ENCODE data around the gene CHCHD6. TPM values are rescaled to one million over a fixed set of nuclear protein-coding genes. Genes with fewer than 3 reads are reported as not detected.

The CHCHD6 gene
- total and polyA plus RNA-seq, 2 donors (not counting 3 experiments of a cell fraction or from before 2014, with no cell fraction given) = 8.4 to 10.1 TPM

- no peak overlapping the region for H3K27ac ChIP-seq (ENCODE audit: insufficient read depth, low read depth, low read length)
- DNase-seq (ENCODE audit: low read depth, low spot score) (peak; percentile 39), FAIRE-seq (peak; percentile 59)
- H3K9ac ChIP-seq (replicated peaks; ENCODE audit: extremely low read depth, insufficient read depth, low read length) = no peak overlapping the region
- POLR2A ChIA-PET = no interaction called here
- BruUV-seq (replicated peaks) = no TSS peak
- H2AFZ ChIP-seq (ENCODE audit: low read depth, low read length) = no peak overlapping the region
- H3K36me3 ChIP-seq (ENCODE audit: control insufficient read depth in 2 of 2, extremely low read depth in 1 of 2, insufficient read depth in 2 of 2, low read length in 2 of 2) = no peaks in the 10 kb centered on the region
- dilution Hi-C loops (cut with MboI; ENCODE audit: extremely low pct_ligation_motif_present, low sequenced_read_pairs) (no loop called here), intact Hi-C loops (cut with micrococcal nuclease) (no loop called here)
- H3K27me3 ChIP-seq (ENCODE audit: control insufficient read depth in 2 of 2, insufficient read depth in 2 of 2, low read length in 2 of 2) = peaks cover 2 to 7% of the 10 kb centered on the region in 2 experiments
- H3K4me1 ChIP-seq (ENCODE audit: control insufficient read depth, extremely low read depth, insufficient read depth, low read length) = peaks cover 2% of the 10 kb centered on the region
- H4K20me1 ChIP-seq (replicated peaks; ENCODE audit: control insufficient read depth, extremely low read depth, insufficient read depth, low read length) = no peaks in the 10 kb centered on the region
- H3K4me2 ChIP-seq (ENCODE audit: insufficient read depth, low read length) = no peak overlapping the region
- TF ChIP-seq CTCF (IDR thresholded peaks at IDR 0.05; ENCODE audit: extremely low read depth in 1 of 2, insufficient read depth in 1 of 2, low read depth in 1 of 2, low read length in 2 of 2) (peak in 1 of 2 donors; percentile 21), POLR2A (IDR thresholded peaks at IDR 0.05; ENCODE audit: low read depth, low read length) (no peak)
- H3K4me3 ChIP-seq (replicated peaks in 1 of 3; ENCODE audit: insufficient read depth in 1 of 3, low read depth in 1 of 3, low read length in 3 of 3) = no peak overlapping the region
- no peaks in the 10 kb centered on the region for H3K79me2 ChIP-seq (ENCODE audit: control insufficient read depth, insufficient read depth, low read length)
- H3K9me1 ChIP-seq (replicated peaks; ENCODE audit: control insufficient read depth, extremely low read depth, insufficient read depth, low read length) = no peaks in the 10 kb centered on the region
- H3K9me3 ChIP-seq (replicated peaks; ENCODE audit: control insufficient read depth, insufficient read depth, low read length) = no peaks in the 10 kb centered on the region
- CTCF ChIA-PET = interaction anchor here (0.6 to 2.8 kb wide), 3 partner anchors 8 to 17 kb away, joined by 3 to 12 read pairs (median 4); no protein-coding TSS in a partner anchor
These were observed 235.3 kb downstream of the CHCHD6 start for GRCh38 chr3:126939338-126939718.

GRCh38 chr3:126939733-126940132, 235.7 kb downstream of the CHCHD6 start:
- no peaks in the 10 kb centered on the region for H3K36me3 ChIP-seq (ENCODE audit: control insufficient read depth in 2 of 2, extremely low read depth in 1 of 2, insufficient read depth in 2 of 2, low read length in 2 of 2)
- no peak overlapping the region for H3K4me2 ChIP-seq (ENCODE audit: insufficient read depth, low read length)
- H3K27me3 ChIP-seq (ENCODE audit: control insufficient read depth in 2 of 2, insufficient read depth in 2 of 2, low read length in 2 of 2) = peaks cover 2 to 7% of the 10 kb centered on the region in 2 experiments
- BruUV-seq (replicated peaks) = no TSS peak
- POLR2A ChIA-PET = no interaction called here
- H3K27ac ChIP-seq (ENCODE audit: insufficient read depth, low read depth, low read length) = no peak overlapping the region
- no peak overlapping the region for H3K9ac ChIP-seq (replicated peaks; ENCODE audit: extremely low read depth, insufficient read depth, low read length)
- H3K4me1 ChIP-seq (ENCODE audit: control insufficient read depth, extremely low read depth, insufficient read depth, low read length) = peaks cover 2% of the 10 kb centered on the region
- no peaks in the 10 kb centered on the region for H3K9me3 ChIP-seq (replicated peaks; ENCODE audit: control insufficient read depth, insufficient read depth, low read length)
- no peaks in the 10 kb centered on the region for H3K9me1 ChIP-seq (replicated peaks; ENCODE audit: control insufficient read depth, extremely low read depth, insufficient read depth, low read length)
- no peaks in the 10 kb centered on the region for H4K20me1 ChIP-seq (replicated peaks; ENCODE audit: control insufficient read depth, extremely low read depth, insufficient read depth, low read length)
- H3K4me3 ChIP-seq (replicated peaks in 1 of 3; ENCODE audit: insufficient read depth in 1 of 3, low read depth in 1 of 3, low read length in 3 of 3) = no peak overlapping the region
- dilution Hi-C loops (cut with MboI; ENCODE audit: extremely low pct_ligation_motif_present, low sequenced_read_pairs) = no loop called here
- no peak overlapping the region for H2AFZ ChIP-seq (ENCODE audit: low read depth, low read length)
- CTCF ChIA-PET = no interaction called here
- intact Hi-C loops (cut with micrococcal nuclease) = no loop called here
- no peak for FAIRE-seq
- DNase-seq (ENCODE audit: low read depth, low spot score) = no peak
- TF ChIP-seq POLR2A (IDR thresholded peaks at IDR 0.05; ENCODE audit: low read depth, low read length) (no peak), MYC (IDR thresholded peaks at IDR 0.05; ENCODE audit: low read depth, low read length) (no peak), MAX (IDR thresholded peaks at IDR 0.05; ENCODE audit: insufficient read depth, insufficient read length) (no peak), FOS (IDR thresholded peaks at IDR 0.05; ENCODE audit: borderline replicate concordance, insufficient read depth, low read length) (no peak), JUN (IDR thresholded peaks at IDR 0.05; ENCODE audit: borderline replicate concordance, insufficient read depth, insufficient read length, low read depth) (no peak), POLR2AphosphoS5 (IDR thresholded peaks at IDR 0.05; ENCODE audit: insufficient read depth, low read depth, low read length) (no peak), CTCF (IDR thresholded peaks at IDR 0.05; ENCODE audit: extremely low read depth in 1 of 2, insufficient read depth in 1 of 2, low read depth in 1 of 2, low read length in 2 of 2) (no peak), EZH2 (IDR thresholded peaks at IDR 0.05; ENCODE audit: borderline replicate concordance, low read depth, low read length, severe bottlenecking) (no peak), GATA2 (IDR thresholded peaks at IDR 0.05; ENCODE audit: insufficient read depth, insufficient read length, low read depth, low read length) (no peak)
- no peaks in the 10 kb centered on the region for H3K79me2 ChIP-seq (ENCODE audit: control insufficient read depth, insufficient read depth, low read length)

Data from endothelial cell of umbilical vein (primary cell).